ENCODE results near the gene SRGAP2C.
"Not testable (repeated sequence)": the region's sequence is repeated elsewhere in the genome, so short reads cannot be mapped to it uniquely, and the experiment has no call there.

GRCh38 chr1:121281480-121281879, 96.7 kb downstream of the SRGAP2C start:
- TF ChIP-seq POLR2A, TAF1 (IDR thresholded peaks at IDR 0.05; ENCODE audit: low read depth, low read length): not testable (repeated sequence)
